Epithelial cell of proximal tubule (primary cell): ENCODE measurements around the gene KCNA5. TPM values are rescaled to one million over a fixed set of nuclear protein-coding genes. Genes with fewer than 3 reads are reported as not detected.
A peak's percentile ranks its signal among the peaks of the same experiment; 100 is the strongest.

Experiments
- DNase-seq: peaks from one replicate; pipeline ENCODE4 v3.0.0-alpha.2; 2011; ENCODE audit warnings: low read depth
- H3K4me3 ChIP-seq: 2 replicates; pipeline ENCODE4 v1.5.1; 2011; ENCODE audit warnings: low read depth, mild to moderate bottlenecking, low read length
- total RNA-seq: library from RNA; depleted of rRNA; stranded (reverse); fragments of >200 nt; gene quantifications from 2 replicates; pipeline ENCODE4 v1.2.3, GENCODE V29; 2015
- TF ChIP-seq, protein P1 (sequence below): conservative IDR thresholded peaks from 2 replicates; pipeline ENCODE4 v1.5.1; 2012; ENCODE audit warnings: low read depth, mild to moderate bottlenecking, low read length

The KCNA5 gene
- total RNA-seq, 1 donor from 2014 or later = not detected

DNA sequence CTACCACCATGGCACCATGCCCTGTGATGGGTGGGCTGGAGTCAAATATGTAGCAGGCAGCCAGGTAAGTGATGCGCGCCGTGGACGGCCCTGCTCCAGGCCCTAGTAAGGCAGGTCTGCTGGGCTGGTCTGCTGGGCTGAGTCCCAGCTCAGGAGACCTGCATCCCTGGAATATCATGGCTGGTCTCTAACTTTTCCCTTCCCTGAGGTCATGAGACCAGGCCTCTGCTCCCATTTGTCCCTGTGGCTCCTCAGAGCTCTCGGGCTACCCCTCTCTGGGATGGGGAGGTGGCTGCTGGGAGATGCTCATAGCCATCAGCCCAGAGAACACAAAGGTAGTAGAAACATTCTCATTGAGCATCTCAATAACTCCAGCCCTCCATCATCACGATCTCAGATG is 19.8 kb upstream of the KCNA5 start:
- TF ChIP-seq, protein P1, sequence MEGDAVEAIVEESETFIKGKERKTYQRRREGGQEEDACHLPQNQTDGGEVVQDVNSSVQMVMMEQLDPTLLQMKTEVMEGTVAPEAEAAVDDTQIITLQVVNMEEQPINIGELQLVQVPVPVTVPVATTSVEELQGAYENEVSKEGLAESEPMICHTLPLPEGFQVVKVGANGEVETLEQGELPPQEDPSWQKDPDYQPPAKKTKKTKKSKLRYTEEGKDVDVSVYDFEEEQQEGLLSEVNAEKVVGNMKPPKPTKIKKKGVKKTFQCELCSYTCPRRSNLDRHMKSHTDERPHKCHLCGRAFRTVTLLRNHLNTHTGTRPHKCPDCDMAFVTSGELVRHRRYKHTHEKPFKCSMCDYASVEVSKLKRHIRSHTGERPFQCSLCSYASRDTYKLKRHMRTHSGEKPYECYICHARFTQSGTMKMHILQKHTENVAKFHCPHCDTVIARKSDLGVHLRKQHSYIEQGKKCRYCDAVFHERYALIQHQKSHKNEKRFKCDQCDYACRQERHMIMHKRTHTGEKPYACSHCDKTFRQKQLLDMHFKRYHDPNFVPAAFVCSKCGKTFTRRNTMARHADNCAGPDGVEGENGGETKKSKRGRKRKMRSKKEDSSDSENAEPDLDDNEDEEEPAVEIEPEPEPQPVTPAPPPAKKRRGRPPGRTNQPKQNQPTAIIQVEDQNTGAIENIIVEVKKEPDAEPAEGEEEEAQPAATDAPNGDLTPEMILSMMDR = no peak
- no peak for DNase-seq

DNA sequence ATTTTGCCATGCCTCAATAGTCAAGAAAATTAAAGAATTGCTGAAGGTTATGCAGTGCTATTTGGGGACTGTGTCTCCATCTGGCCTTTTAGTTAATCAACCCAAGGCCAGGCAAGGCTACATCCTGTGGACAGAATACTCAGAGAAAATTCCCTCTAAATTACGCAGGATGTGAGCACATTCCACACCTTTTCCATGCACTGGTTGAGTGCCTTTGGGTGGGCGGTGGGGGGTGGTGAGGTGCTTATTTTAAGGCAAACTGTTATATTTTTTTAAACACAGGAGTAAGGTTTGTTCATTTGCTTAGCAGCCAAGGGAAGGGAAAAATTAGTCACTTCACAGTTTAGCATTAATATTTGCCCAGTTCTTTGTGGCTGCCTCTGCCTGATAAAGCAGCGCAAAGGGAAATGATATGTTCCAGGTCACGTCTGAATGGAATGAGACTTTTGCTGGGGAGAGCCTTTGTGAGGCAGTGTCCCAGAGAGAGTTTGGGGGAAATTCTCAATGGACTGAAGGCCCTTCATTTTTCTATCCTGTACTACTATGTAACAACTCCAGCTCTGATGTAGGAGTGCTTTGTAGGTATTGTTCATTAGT is 17.2 kb upstream of the KCNA5 start:
- DNase-seq = peak; percentile 36
- H3K4me3 ChIP-seq = no peak overlapping the region
- TF ChIP-seq, protein P1 = no peak

More for the DNA sequence above, 19.8 kb upstream of the KCNA5 start:
- no peak overlapping the region for H3K4me3 ChIP-seq

DNA sequence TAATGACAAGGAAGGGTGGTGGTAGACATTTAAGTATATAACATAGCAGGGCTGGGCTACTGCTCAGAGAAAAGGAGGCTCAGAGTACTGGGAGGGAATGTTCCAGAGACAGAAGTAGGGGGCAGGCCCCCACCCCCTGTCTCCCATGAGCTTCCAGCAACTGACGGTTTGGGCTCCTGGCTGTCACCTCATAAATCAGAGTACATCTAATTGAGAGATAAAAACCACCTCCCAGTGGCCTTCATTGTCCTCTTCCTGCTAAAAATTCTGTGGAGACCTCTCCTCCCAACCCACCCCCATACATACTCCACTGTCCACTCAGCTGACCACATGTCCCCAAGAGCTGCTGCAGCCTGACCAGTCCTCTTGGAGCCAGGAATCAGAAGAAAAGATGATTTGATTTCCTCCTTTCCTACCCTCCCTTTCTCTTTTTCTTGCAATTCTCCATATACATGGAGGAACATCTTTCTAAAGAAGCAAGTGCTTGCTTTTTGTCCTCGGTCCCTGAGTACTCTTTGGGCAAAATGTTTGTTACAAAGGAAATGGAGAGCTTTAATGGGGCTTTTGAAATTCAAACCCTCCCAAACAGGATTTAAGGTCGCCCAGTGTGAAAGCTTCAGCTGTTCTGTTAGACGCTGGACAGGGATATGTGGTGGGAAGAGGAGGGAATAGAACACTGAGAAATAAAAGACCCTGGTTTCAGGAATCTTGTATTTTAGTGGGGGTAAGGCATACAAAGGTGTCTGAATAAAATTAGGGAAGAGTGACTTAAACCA is 16.4 kb upstream of the KCNA5 start:
- DNase-seq = no peak
- no peak overlapping the region for H3K4me3 ChIP-seq
- TF ChIP-seq, protein P1 = no peak

DNA sequence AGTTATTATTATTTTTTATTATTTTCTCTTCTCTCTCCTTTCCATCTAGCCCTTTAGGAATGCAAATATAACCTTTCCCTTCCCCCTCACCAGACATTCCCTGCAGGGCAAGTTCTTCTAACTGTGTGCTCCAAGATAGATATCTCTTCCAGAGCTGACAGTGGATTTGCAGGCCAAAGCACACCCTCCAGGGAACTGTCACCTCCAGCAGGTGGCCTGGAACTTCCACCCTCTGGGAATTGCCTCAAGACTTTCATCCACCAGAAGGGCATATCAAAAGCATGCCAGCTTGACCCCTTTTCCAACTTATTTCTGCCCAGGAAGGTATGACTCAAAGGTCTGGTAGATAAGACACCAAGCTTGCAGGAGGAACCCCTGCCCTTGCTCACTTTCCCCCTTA is 13.6 kb upstream of the KCNA5 start:
- H3K4me3 ChIP-seq = no peak overlapping the region
- TF ChIP-seq, protein P1 = no peak
- no peak for DNase-seq

DNA sequence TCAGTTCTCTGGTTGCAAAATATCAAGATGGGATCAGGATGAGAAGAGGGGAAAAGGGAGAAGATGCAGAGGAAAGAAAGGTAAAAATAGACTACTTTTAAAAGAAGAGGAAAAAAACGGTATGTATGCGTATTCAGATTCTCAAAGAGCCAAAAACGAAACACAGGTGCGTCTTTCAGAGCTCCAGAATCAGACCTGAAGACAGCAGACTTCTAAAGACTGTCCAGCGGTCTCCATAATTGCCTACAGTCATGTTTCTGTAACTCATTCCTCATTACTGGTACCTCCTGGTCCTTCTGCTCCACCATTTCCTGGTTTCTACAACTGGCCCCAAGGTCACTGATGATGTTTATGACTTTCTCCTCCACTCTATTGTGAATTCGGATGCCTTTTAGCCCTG is 12.4 kb upstream of the KCNA5 start:
- no peak overlapping the region for H3K4me3 ChIP-seq
- TF ChIP-seq, protein P1 = no peak
- no peak for DNase-seq

DNA sequence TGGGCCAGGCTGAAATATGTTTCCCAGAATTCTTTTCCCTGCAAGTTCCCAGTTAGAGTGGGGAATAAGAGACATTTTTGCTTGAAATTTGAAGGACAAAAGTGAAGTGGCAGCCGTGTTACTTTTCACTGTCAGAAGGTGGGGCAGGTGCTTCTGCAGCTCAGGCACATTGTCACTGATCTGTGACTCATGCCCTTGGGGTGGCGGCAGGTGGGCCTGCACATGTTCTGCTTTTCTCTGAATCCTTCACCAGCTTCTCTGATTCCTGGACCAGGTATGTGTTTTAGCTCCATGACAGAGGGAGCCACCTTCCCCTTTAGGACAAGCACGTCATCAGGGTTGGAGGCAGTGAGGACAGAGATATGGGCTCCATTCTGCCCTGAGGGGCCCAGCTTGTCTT is 11.7 kb upstream of the KCNA5 start:
- H3K4me3 ChIP-seq = no peak overlapping the region
- no peak for DNase-seq
- TF ChIP-seq, protein P1 = no peak
